Smooth muscle cell (in vitro differentiated cells): Measurements from ENCODE around the gene SPAG9. TPM values are rescaled to one million over a fixed set of nuclear protein-coding genes. Genes with fewer than 3 reads are reported as not detected.

ENCODE experiments used
- DNase-seq: peaks from one replicate; lab custom pipeline; 2025; ENCODE audit not compliant: unreplicated experiment; lab: John Stamatoyannopoulos, UW
- H2AFZ ChIP-seq: fragments of 200-600 bp; sonication (generic); 2 replicates; pipeline ENCODE4 v1.6.0; 2016; ENCODE audit warnings: antibody characterized with exemption, low read depth, mild to moderate bottlenecking
- H3F3A ChIP-seq: fragments of 200-600 bp; sonication (generic); 2 replicates; pipeline ENCODE4 v1.6.0; 2017; ENCODE audit warnings: antibody characterized with exemption, low read depth
- H3K27ac ChIP-seq: fragments of 200-600 bp; sonication (generic); 2 replicates; pipeline ENCODE4 v1.5.1; 2016; ENCODE audit warnings: low read depth, mild to moderate bottlenecking
- H3K27me3 ChIP-seq: fragments of 200-600 bp; sonication (generic); 2 replicates; pipeline ENCODE4 v1.6.1; 2016; ENCODE audit warnings: low read depth, mild to moderate bottlenecking
- H3K36me3 ChIP-seq: fragments of 200-600 bp; sonication (generic); 2 replicates; pipeline ENCODE4 v1.5.1; 2016; ENCODE audit warnings: low read depth
- H3K4me1 ChIP-seq: fragments of 200-600 bp; sonication (generic); 2 replicates; pipeline ENCODE4 v1.5.1; 2016; ENCODE audit warnings: low read depth
- H3K4me2 ChIP-seq: fragments of 200-600 bp; sonication (generic); 2 replicates; pipeline ENCODE4 v1.6.0; 2016; ENCODE audit warnings: mild to moderate bottlenecking
- H3K4me3 ChIP-seq: fragments of 200-600 bp; sonication (generic); 2 replicates; pipeline ENCODE4 v1.5.1; 2016; ENCODE audit warnings: mild to moderate bottlenecking
- H3K79me2 ChIP-seq: fragments of 200-600 bp; sonication (generic); 2 replicates; pipeline ENCODE4 v1.6.0; 2016; ENCODE audit warnings: low read depth, mild to moderate bottlenecking
- H3K9ac ChIP-seq: fragments of 200-600 bp; sonication (generic); 2 replicates; pipeline ENCODE4 v1.6.0; 2016; ENCODE audit warnings: low read depth
- H3K9me3 ChIP-seq: fragments of 200-600 bp; sonication (generic); replicated peaks from 2 replicates; pipeline ENCODE4 v1.5.1; 2016; ENCODE audit warnings: low read depth
- H4K20me1 ChIP-seq: fragments of 200-600 bp; sonication (generic); 2 replicates; pipeline ENCODE4 v1.6.0; 2016; ENCODE audit warnings: low read depth
- CTCF ChIP-seq: fragments of 200-600 bp; sonication (generic); IDR thresholded peaks from 2 replicates; pipeline ENCODE4 v1.5.1; 2017; ENCODE audit warnings: borderline replicate concordance, mild to moderate bottlenecking, antibody characterized with exemption; ENCODE audit not compliant: insufficient read depth, poor library complexity, severe bottlenecking
- WGBS: methylation state at CpG from one replicate; pipeline ENCODE4 v1.1.7; 2016; ENCODE audit warnings: low lambda C conversion rate; 5-methylcytosine and 5-hydroxymethylcytosine counted together
- polyA plus RNA-seq: library from polyadenylated mRNA; unstranded; fragments of >200 nt; fragmentation: Nextera tagmentation; extraction: Ambion mirVana; gene quantifications from 2 replicates; pipeline ENCODE4 v1.2.1, GENCODE V29; 2016
- total RNA-seq: library from RNA; depleted of rRNA; stranded (reverse); fragments of >200 nt; gene quantifications from 2 replicates; pipeline ENCODE4 v1.2.3, GENCODE V29; 2014

SPAG9 gene
- total and polyA plus RNA-seq, 2 experiments from 2014 or later: 29.1 to 64.8 TPM

- Histone ChIP-seq H2AFZ (no peak overlapping the region), H3K4me2 (no peak overlapping the region), H3K36me3 (no peaks in the 10 kb centered on the region), H3F3A (peaks cover 9% of the 10 kb centered on the region), H3K27ac (no peak overlapping the region), H3K9me3 (no peaks in the 10 kb centered on the region), H4K20me1 (no peaks in the 10 kb centered on the region), H3K27me3 (no peaks in the 10 kb centered on the region), H3K79me2 (no peaks in the 10 kb centered on the region), H3K4me3 (no peak overlapping the region), H3K4me1 (peaks cover 4% of the 10 kb centered on the region), H3K9ac (no peak overlapping the region)
- no peak for TF ChIP-seq CTCF
- WGBS: 98% methylated on average over 2 of the region's 2 CpGs
- no peak for DNase-seq
These were observed 107.3 kb downstream of the SPAG9 start for GRCh38 chr17:51013322-51013721.

- H3K9me3 ChIP-seq: no peaks in the 10 kb centered on the region
- no peak overlapping the region for H3K4me3 ChIP-seq
- no peak for DNase-seq
- no peak overlapping the region for H3K4me2 ChIP-seq
- 97% methylated on average over 4 of the region's 4 CpGs for WGBS
- H3F3A ChIP-seq: peaks cover 9% of the 10 kb centered on the region
- no peak for TF ChIP-seq CTCF
- H3K9ac ChIP-seq: no peak overlapping the region
- H3K79me2 ChIP-seq: no peaks in the 10 kb centered on the region
- no peak overlapping the region for H3K27ac ChIP-seq
- H3K36me3 ChIP-seq: no peaks in the 10 kb centered on the region
- H3K4me1 ChIP-seq: peaks cover 5% of the 10 kb centered on the region
- H3K27me3 ChIP-seq: no peaks in the 10 kb centered on the region
- no peak overlapping the region for H2AFZ ChIP-seq
- H4K20me1 ChIP-seq: no peaks in the 10 kb centered on the region
These were observed 108.1 kb downstream of the SPAG9 start for GRCh38 chr17:51012538-51012937.

GRCh38 chr17:51010173-51010675 lies 110.4 kb downstream of the SPAG9 start:
- Histone ChIP-seq H3K9me3 (no peaks in the 10 kb centered on the region), H3K27me3 (no peaks in the 10 kb centered on the region), H3K9ac (no peak overlapping the region), H3K79me2 (no peaks in the 10 kb centered on the region), H2AFZ (no peak overlapping the region), H3K4me3 (no peak overlapping the region), H3K36me3 (no peaks in the 10 kb centered on the region), H3K27ac (peak overlapping the region; percentile 69), H3F3A (peaks cover 13% of the 10 kb centered on the region), H3K4me1 (peaks cover 14% of the 10 kb centered on the region), H3K4me2 (peak overlapping the region; percentile 39), H4K20me1 (no peaks in the 10 kb centered on the region)
- no peak for TF ChIP-seq CTCF
- no peak for DNase-seq
- 43% methylated on average over 1 of the region's 1 CpG for WGBS

- WGBS: 67% methylated on average over 1 of the region's 1 CpG
- no peaks in the 10 kb centered on the region for H3K36me3 ChIP-seq
- peak overlapping the region; percentile 45 for H3K4me2 ChIP-seq
- no peaks in the 10 kb centered on the region for H3K27me3 ChIP-seq
- H3K4me1 ChIP-seq: peaks cover 14% of the 10 kb centered on the region
- no peaks in the 10 kb centered on the region for H4K20me1 ChIP-seq
- H3K9ac ChIP-seq: peak overlapping the region; percentile 15
- H3F3A ChIP-seq: peaks cover 13% of the 10 kb centered on the region
- peak overlapping the region; percentile 86 for H3K27ac ChIP-seq
- no peak for DNase-seq
- H2AFZ ChIP-seq: no peak overlapping the region
- no peak overlapping the region for H3K4me3 ChIP-seq
- H3K79me2 ChIP-seq: no peaks in the 10 kb centered on the region
- no peaks in the 10 kb centered on the region for H3K9me3 ChIP-seq
- no peak for TF ChIP-seq CTCF
These were observed 114.1 kb downstream of the SPAG9 start for GRCh38 chr17:51006601-51007000.
